GM21717 (cell line): Measurements from ENCODE around the gene CERS4.
"Not testable (repeated sequence)": the region's sequence is repeated elsewhere in the genome, so short reads cannot be mapped to it uniquely, and the experiment has no call there.

Experiments
- ATAC-seq: cut with Tn5 transposase; IDR thresholded peaks from one replicate; pipeline ENCODE4 v1.9.1; 2021; ENCODE audit warnings: mild to moderate bottlenecking, moderate library complexity; ENCODE audit not compliant: unreplicated experiment

CERS4 gene

DNA sequence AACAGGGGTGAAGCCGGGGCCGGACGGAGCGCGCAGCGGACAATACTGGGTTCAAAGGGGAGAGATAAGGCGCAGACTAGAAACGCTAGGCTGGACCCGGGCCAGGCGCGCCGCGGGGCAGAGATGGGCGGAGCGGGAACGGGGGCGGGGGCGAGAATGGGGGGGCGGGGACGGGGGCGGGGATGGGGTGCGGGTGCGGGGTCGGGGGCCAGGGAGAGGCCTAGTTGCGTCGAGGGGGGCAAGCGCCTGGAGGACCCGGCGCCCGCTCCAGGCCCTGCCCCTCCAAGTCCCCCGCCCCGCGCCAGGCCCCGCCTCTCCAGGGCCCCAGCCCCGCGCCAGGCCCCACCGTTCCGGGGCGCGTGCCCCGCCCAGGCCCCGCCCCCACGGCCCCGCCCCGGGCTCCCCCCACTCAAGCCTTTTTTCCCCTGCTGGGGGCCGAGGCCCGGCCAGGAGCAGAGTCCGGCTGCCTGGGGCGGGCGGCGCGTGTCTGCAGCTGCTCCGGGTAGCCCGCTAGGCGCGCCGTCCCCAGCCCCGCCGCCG, at the start of gene CERS4:
Gene CERS4 (plus strand): TSS at position 449 of the 540 bp plus-strand sequence. CDS start 41,707 bp downstream, outside the sequence.
- peak; percentile 26 for ATAC-seq

- no peak for ATAC-seq
Measured at GRCh38 chr19:8161135-8161646, 48.0 kb upstream of the CERS4 start.

DNA sequence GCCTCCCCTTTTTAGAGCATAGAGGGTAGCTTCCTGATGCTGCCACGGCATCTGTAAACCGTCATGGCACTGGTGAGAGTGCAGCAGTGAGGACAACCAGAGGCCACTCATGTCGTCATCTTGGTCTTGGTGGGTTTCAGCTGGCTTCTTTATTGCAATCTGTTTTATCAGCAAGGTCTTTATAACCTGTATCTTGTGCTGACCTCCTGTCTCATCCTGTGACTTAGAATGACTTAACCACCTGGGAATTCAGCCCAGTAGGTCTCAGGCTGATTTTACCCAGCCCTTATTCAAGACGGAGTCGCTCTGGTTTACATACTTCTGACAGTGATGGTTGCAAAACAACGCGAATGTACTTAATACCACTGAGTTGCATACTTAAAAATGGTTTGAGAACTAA, 45.4 kb upstream of the CERS4 start:
- no peak for ATAC-seq

DNA sequence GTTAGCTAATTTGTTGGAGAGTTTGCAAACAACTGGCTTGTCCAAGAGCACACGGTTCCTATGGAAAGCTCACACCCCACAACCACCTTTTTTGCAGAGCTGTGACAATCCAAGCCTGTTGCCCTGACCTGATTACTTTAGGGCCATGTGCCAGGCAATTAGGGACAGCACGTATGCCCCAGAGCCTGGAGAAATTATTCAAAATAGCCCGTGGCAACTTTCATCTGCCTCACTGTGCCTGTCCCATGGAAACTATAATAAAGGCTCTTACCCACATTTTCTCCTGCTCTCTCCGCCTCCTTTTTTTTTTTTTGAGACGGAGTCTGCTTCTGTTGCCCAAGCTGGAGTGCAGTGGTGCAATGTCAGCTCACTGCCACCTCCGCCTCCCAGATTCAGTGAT, 41.2 kb upstream of the CERS4 start:
- ATAC-seq = no peak

- ATAC-seq = no peak
Measured at GRCh38 chr19:8168537-8168936, 40.6 kb upstream of the CERS4 start.

DNA sequence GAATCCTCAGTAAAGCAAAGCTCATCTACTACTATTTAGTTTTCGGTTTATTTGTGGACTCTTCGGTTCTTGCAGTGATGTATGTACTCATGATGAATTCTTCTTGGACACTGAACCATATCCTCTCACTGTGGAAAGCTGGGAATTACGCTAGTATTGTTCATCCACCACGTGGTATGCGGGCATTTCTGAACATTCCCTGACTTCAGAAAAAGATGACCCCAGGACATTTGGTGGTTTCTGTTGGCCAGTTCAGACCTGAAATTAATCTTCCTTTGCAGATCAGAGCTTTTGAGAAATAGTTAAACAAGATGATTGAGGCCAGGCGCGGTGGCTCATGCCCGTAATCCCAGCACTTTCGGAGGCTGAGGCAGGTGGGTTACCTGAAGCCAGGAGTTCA, 34.5 kb upstream of the CERS4 start:
- ATAC-seq = no peak

- no peak for ATAC-seq
Measured at GRCh38 chr19:8180018-8180417, 29.2 kb upstream of the CERS4 start.

DNA sequence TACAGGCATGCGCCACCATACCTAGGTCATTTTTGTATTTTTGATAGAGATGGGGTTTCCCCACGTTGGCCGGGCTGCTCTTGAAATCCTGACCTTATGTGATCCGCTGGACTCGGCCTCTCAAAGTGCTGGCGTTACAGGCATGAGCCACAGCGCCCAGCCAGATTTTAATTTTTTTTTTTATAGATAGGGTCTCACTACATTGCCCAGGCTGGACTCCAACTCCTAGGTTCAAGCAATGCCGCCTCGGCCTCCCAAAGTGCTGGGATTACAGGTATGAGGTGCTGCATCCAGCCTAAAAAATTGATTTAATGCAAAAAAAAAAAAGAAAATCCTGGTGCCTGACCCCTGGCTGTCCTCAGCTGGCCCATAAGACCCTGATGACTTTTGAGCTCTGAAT, 24.9 kb upstream of the CERS4 start:
- no peak for ATAC-seq

GRCh38 chr19:8185343-8186068, 23.7 kb upstream of the CERS4 start:
- ATAC-seq = no peak

GRCh38 chr19:8192221-8192820, 16.8 kb upstream of the CERS4 start:
- no peak for ATAC-seq

DNA sequence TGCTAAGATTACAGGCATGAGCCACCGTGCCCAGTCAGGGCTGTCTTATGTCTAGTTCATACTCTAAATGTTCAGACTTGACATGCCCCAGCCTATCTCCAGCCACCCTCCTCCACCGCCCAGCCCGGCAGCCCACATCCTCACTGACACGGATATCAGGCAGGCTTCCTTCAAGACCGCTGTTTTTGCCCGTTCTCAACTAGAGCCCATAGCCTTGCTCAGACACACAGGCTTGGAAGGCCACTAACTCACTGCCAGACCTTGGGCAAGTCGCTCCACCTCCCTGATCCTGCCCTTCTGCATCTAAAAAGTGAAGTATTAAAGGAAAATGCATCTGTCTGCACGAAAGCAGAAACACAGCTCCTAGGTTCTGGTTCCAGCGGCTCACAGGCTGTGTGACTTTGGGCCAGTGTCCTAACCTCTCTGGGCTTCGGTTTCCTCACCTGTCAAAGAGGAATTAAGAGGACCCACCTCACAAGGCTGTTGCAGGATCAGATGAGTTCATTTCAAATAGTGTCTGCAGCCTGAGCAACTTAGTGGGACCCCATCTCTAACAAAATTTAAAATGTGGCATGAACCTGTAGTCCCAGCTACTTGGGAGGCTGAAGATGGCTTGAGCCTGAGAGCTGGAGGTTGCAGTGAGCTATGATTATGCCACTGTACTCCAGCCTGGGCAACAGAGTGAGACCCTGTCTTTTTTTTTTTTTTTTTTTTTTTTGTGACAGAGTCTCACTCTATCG, 14.5 kb upstream of the CERS4 start:
- ATAC-seq = no peak

DNA sequence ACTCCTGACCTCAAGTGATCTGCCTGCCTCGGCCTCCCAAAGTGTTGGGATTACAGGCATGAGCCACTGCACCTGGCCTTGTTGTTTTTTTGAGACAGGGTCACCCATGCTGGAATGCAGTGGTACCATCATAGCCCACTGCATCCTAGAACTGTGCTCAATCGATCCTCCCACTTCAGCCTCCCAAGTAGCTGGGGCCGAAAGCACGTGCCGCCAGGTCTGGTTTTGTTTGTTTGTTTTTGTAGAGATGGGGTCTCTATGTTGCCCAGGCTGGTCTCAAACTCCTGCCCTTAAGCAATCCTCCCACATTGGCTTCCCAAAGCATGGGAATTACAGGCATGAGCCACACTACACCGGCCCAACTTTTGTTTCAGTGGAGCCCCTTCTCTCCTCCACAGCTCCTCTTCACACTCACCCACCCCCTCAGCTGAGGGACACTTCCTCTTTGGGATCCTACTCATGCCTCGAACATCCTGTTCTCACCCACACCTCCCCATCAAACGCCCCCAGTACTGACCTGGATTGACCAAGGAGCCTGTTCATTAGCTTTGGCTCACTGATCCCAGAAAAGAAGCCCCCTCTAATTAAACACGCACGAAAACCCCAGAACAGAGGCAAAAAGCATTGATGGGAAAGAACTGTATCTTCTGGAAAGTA, 12.8 kb upstream of the CERS4 start:
- ATAC-seq = no peak

- not testable (repeated sequence) for ATAC-seq
Measured at GRCh38 chr19:8203288-8204120, 5.7 kb upstream of the CERS4 start.

DNA sequence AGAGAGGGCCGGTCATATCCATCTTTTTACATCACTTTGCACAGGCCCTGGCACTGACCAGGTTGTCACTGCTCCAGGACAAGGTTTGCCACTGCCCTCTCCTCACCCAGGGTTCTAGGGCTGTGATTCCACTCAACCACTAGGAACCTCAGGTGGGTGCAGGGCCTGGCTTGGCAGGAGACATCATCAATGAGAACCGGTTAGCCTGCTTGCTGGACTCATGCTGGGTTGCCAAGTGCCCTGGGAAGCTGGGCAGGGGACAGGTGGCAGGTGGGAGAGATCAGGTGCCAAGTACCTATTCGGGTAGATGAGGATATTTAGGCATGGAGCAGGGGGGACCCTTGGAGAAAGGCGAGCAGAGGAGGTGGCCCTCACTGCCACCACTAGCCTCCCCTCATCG, 4.2 kb upstream of the CERS4 start:
- ATAC-seq = no peak

GRCh38 chr19:8206147-8207087, 2.8 kb upstream of the CERS4 start:
- ATAC-seq = no peak

DNA sequence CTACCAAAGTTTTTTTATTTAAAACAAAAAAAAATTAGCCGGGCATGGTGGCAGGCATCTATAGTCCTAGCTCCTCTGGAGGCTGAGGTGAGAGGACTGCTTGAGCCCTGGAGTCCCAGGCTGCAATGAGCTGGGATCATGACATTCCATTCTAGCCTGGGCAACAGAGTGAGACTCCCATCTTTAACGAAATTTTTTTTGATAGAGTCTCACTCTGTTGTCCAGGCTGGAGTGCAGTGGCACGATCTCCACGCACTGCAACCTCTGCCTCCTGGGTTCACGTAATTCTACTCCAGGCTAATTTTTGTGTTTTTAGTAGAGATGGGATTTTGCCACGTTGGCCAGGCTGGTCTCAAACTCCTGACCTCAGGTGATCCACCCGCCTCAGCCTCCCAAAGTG, 1.8 kb upstream of the CERS4 start:
- not testable (repeated sequence) for ATAC-seq

- ATAC-seq = peak; percentile 9
Measured at GRCh38 chr19:8208119-8208921, 850 bp upstream of the CERS4 start.
